Caki2 (cell line): ENCODE data around the gene ABCA7. TPM values are rescaled to one million over a fixed set of nuclear protein-coding genes. Genes with fewer than 3 reads are reported as not detected.

Source experiments
- DNase-seq: peaks from one replicate; pipeline ENCODE4 v3.0.0-alpha.2; 2015; ENCODE audit warnings: low read depth
- in situ Hi-C: cut with HindIII; loops from 2 replicates; pipeline ENCODE4 v1.10.0; 2016; ENCODE audit warnings: low sequenced_read_pairs, low pct_unique_long_range_greater_than_20kb, mixed read lengths
- total RNA-seq: library from RNA; depleted of rRNA; stranded (reverse); fragments of >200 nt; shearing (Covaris generic); gene quantifications from 2 replicates; pipeline ENCODE4 v1.2.3, GENCODE V29; 2014; ENCODE audit warnings: low replicate concordance

The ABCA7 gene
- total RNA-seq, 1 experiment from 2014 or later: 32.1 TPM

GRCh38 chr19:1063030-1063908, 23.4 kb downstream of the ABCA7 start:
- in situ Hi-C loops: no loop called here
- peak; percentile 67 for DNase-seq

DNA sequence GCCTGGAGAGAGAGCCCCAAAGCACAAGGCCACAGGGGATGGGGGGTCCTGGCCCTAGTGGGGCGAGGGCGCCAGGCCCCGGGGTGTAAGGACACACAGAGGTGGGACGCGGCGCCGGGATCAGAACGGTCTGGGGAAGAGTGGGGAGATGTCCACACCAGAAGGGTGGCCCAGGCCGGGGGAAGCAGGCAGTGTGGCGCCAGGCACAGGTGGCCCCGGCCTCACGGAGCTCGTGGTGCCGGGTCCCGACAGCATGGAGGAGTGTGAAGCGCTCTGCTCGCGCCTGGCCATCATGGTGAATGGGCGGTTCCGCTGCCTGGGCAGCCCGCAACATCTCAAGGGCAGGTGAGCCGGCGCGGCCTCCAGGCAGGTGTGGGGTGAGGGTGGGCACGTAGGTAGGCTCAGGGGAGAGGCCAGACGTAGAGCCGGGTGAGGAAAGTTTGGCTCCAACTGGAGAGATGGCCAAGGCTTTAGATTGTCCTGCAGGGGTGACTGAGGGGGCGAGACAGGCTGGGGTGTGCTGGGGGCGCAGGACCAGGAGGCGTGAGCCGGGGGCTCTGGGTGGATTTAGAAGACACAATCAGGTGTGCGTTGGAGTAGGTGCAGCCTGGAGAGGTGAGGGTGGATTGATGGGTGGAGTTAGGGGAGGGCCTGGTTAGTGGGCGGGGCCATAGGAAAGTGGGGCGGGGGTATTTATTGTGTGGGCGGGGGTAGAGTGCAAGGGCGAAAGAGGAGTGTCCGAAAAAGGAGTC, 24.2 kb downstream of the ABCA7 start:
- no peak for DNase-seq
- in situ Hi-C loops: no loop called here

GRCh38 chr19:1064661-1065605, 25.0 kb downstream of the ABCA7 start:
- no peak for DNase-seq
- in situ Hi-C loops: no loop called here

DNA sequence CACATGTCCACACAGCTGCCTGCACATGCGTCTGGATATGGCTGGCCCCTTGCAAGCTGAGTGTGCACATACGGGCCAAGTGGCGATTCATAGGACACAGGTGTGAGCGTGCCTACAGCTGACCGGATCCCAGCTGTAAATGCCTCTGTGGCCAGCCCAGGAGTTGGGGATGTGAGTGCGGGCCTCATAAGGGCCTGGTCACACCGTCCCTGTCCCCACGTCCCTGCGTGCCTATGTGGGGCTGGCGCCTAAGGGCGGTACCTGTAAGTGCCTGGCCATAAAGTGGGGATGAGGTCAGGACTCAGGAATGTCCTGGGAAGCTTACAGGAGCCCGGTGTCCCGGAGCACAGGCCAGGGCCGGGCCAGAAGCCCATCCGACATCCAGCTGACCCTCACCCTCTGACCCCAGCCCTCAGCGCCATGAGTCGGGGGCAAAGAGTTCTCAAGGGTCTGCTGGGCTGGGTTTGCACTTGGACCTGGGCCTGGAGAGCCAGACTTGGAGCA, 25.8 kb downstream of the ABCA7 start:
- in situ Hi-C loops: no loop called here
- DNase-seq: no peak

DNA sequence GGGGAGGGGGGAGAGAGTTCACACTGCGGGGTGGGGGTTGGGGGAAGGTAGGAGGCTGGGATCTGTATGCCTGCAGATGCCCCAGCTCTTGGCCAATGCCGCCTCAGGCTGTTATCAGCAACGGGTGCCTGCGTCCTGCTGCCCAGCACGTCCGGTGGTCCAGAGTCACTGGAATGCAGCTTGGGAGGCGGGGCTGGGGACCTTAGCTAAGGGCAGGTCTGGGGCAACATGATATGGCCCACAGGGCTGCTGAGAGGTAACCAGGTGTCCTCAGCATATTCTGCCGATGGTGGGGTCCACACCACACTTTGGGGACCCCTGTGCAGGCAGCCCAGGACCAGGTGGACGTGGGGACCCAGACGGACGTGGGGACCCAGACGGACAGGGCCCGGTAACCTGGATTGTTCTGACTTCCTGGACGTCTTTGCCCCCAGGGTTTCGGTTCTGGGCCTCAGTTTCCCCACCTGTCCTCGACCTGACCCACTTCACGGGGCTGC, 26.4 kb downstream of the ABCA7 start:
- DNase-seq: no peak
- in situ Hi-C loops: no loop called here

DNA sequence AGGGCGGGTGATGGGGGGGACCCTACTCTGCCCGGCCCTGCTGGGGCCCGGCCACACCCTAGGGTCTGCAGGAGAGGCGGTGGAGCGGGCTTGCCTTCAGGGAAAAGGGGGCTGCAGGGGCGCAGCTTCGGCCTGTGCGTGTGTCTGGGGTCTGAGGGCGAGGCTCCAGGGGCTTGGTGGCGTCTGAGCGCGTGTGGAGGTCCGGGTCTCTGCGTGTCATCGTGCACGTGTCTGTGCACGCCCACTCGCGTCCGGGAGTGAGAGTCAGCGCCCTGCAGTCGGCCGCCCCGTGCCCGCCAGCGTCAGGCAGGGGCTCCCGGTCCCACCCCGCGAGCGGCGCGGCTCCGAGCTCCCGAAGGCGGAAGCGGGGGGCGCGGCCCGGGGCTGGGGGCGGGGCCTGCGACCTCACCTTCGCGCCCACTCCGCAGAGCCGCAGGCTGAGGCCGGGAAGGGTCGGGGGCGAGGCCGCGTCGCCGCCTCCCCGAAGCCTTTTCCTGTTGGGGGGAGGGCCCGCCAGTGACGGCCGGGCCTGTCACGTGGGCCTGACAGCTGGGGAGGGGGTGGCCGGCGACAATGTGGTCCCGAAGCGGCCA, 26.9 kb downstream of the ABCA7 start, which contains the start of gene ARHGAP45:
Gene ARHGAP45 (plus strand): TSS at position 420 of the 593 bp plus-strand sequence. CDS start 239 bp downstream, outside the sequence.
- in situ Hi-C loops: no loop called here
- DNase-seq: no peak

- in situ Hi-C loops: no loop called here
- no peak for DNase-seq
Measured at GRCh38 chr19:1067341-1067957, 27.5 kb downstream of the ABCA7 start.

- DNase-seq: no peak
- in situ Hi-C loops: no loop called here
Measured at GRCh38 chr19:1068009-1069001, 28.4 kb downstream of the ABCA7 start.

DNA sequence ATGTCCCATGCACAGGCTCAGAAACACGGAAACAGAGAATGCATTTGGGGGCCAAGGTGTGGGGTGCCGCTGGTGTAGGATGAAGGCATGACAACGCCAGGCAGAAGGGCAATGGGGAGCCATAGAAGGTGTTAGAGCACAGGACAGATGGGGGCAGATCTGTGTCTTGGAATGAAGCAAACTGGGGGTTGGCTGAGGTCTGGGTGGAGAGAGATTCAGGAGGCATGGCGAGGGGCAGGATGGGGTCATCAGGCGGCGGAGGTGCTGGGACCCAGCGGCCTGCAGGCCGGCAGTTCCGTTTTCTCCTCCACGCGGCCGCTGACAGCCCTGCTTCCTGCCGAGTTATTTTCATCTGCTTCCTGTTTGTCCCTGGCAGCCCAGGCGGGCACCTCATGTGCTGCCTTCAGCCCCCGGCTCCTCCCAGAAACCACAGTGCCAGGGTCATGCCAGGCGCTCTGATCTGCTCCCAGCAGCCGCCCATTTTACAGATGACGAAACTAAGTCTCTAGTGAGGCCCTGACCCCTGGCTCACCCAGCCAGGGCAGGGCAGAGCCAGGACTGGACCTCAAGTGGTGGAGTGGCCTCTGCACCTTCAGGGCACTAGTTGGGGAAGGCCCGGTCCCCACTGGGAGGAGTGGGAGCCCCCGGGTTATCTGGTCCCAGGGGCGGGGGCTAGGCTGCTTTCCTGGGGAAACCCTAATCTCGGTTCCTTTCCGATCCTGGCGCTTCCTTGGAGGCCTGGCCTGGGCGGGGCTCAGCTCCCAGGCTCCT, 29.3 kb downstream of the ABCA7 start:
- in situ Hi-C loops: no loop called here
- DNase-seq: no peak

GRCh38 chr19:1070576-1070930, 30.6 kb downstream of the ABCA7 start:
- in situ Hi-C loops: no loop called here
- DNase-seq: no peak

DNA sequence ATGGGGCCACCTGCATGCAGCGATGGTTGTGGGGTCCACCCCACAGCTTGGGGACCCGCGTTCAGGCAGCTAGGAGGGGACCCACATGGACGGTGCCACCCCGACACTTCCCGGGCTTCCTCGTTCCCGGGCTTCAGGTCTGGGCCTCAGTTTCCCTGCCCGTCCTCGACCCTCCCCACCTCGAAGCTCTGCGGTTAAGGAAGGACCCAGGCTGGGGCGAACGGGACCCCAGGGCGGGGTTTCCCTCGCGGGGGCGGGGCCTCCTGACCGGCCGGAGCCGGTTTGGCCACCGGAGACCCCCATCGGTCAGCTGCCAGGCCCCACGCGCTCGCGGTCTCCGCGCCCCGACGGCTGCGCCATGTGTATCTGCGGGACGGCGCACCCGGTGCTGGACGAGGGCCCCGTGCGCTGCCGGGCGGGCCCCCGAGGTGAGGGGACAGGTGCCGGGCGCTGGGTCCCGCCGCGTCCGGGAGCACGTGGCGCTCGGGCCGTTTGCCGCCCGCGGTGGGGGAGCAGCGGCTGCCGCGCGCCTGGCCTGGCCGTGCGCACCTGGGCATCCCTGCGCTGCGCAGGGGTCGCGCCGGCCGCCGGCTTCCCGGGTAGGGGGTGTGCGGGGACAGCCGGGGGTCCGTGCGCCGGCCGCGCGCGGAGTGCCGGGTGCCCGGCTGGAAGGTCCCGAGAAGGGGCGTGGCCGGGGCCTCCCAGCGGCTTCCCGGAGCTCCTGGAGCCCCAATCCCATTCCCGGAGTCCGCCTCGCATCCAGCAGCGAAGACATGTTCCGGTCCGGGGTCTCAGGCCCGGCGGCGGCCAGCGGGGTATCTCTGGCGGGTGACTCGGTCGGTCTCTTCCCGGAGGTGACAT, 31.3 kb downstream of the ABCA7 start:
- DNase-seq: no peak
- in situ Hi-C loops: no loop called here

DNA sequence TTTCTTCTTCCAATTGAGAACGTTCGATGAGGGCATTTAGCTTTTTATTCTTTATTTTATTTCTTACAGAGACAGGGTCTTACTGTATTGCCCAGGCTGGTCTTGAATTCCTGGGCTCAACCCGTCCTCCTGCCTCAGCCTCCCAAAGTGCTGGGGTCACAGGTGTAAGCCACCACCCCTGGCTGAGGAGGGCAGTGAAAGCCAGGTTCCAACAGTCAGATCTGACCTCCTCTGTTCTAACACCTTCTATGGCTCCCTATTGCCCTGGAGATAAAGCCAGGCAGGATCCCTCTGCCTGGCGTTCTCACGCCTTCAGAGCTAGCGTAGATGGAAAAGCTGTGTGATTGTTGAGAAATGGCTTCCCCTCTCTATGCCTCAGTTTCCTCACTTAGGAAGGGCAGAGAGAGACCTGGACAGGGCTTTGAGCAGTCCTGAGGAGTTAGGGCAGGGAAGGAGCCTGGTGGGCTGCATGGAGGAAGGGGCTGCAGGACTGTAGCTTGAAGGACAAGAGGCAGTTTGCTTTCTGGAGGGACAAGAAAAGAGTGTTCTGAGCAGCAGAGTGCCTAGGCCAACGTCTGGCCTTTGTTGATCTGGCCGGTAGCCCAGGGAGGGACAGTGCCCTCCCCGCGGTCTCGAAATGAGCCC, 32.6 kb downstream of the ABCA7 start:
- no peak for DNase-seq
- in situ Hi-C loops: no loop called here

DNA sequence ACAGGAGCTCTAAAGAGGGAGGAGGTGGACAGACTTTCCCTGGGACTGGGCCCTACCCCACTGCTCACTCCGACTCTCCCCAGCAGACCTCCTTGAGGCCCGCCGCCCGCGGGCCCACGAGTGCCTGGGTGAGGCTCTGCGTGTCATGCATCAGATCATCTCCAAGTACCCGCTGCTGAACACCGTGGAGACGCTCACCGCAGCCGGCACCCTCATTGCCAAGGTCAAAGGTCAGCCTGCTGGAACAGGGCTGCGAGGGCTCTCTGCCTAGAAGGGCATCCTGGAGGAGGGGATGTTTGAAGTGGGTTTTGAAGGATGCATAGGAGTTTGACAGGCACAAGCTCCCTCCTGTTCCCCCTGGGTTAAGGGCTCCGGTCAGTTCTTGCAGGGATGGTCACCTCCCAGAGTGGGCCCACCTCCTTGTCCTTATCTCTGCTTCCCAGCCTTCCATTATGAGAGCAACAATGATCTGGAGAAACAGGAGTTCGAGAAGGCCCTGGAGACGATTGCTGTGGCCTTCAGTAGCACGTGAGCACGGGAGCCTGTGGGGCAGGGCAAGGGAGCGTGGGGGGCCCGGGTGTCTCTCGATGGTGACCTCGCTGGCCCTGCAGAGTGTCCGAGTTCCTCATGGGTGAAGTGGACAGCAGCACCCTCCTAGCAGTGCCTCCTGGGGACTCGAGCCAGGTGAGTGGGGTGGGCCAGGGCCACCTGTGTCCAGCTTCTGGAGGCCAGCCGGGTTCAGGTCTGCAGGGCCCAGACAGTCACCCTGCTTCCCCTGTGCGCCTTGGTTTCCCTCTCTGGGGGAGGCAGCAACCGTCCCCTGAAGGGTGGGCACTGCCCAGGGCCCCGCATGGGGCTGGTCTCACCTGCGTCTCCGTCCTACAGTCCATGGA, 33.4 kb downstream of the ABCA7 start:
- no peak for DNase-seq
- in situ Hi-C loops: no loop called here
